Esophagus squamous epithelium (tissue), 5 donors: ENCODE results near the gene BCAR1. TPM values are rescaled to one million over a fixed set of nuclear protein-coding genes. Genes with fewer than 3 reads are reported as not detected.
"Not testable (repeated sequence)": the region's sequence is repeated elsewhere in the genome, so short reads cannot be mapped to it uniquely, and the experiment has no call there.

Experiments used
- DNase-seq: peaks from one replicate; lab custom pipeline; 2025; lab: John Stamatoyannopoulos, UW
- H3K27ac ChIP-seq, 4 donors: fragments of 200-600 bp; sonication (generic); one replicate each; pipeline ENCODE4 v1.5.1; 2016 to 2019; ENCODE audit warnings: mild to moderate bottlenecking in 1 of 4
- H3K27me3 ChIP-seq, 4 donors: fragments of 200-600 bp; sonication (generic); 1 replicate in 3 of 4; 2 replicates in 1 of 4; pipeline versions ENCODE4 v1.5.1 to v1.6.0; 2017 to 2021; ENCODE audit warnings: antibody characterized with exemption in 1 of 4
- H3K36me3 ChIP-seq, 3 donors: fragments of 200-600 bp; sonication (generic); one replicate each; pipeline ENCODE4 v1.5.1; 2016 to 2019
- H3K4me1 ChIP-seq, 3 donors: fragments of 200-600 bp; sonication (generic); one replicate each; pipeline ENCODE4 v1.5.1; 2017 to 2019
- H3K4me3 ChIP-seq, 4 donors: fragments of 200-600 bp; sonication (generic); 1 replicate in 3 of 4; 2 replicates in 1 of 4; pipeline ENCODE4 v1.5.1; 2016 to 2019; ENCODE audit warnings: mild to moderate bottlenecking in 2 of 4, moderate library complexity in 1 of 4
- H3K9me3 ChIP-seq, 3 donors: fragments of 200-600 bp; sonication (generic); one replicate each; pipeline ENCODE4 v1.5.1; 2016 to 2019
- POLR2A ChIP-seq, 4 donors: fragments of 450-650 bp; IDR thresholded peaks; one replicate each; pipeline ENCODE4 v1.6.1; 2017; ENCODE audit warnings: antibody characterized with exemption in 4 of 4, mild to moderate bottlenecking in 4 of 4, moderate library complexity in 3 of 4
- WGBS, 2 donors: methylation state at CpG; one replicate each; pipeline ENCODE4 v1.1.5; 2018; 5-methylcytosine and 5-hydroxymethylcytosine counted together
- intact Hi-C: fragments of 100-400 bp; cut with DNase I; formaldehyde crosslinking; loops from one replicate; pipeline ENCODE4 v1.15.0; 2022
- total RNA-seq, 4 donors: library from RNA; depleted of rRNA; stranded (reverse); fragments of >200 nt; gene quantifications; one replicate each; pipeline ENCODE4 v1.1.0, GENCODE V29; 2016
- TF ChIP-seq, protein P1 (sequence below), 6 experiments: fragments of 450-650 bp in 4 of 6; fragments of 200-600 bp in 2 of 6; sonication (generic) in 2 of 6; IDR thresholded peaks; one replicate each; pipeline ENCODE4 v1.5.1; 2016 to 2019; ENCODE audit warnings: antibody characterized with exemption in 6 of 6, mild to moderate bottlenecking in 4 of 6, moderate library complexity in 4 of 6
- donor health status: DM: yes; HTN: yes; CAD: no.

BCAR1 gene
- total RNA-seq, 4 donors from 2014 or later, result 26.8 to 51.9 (median 32.1) TPM

DNA sequence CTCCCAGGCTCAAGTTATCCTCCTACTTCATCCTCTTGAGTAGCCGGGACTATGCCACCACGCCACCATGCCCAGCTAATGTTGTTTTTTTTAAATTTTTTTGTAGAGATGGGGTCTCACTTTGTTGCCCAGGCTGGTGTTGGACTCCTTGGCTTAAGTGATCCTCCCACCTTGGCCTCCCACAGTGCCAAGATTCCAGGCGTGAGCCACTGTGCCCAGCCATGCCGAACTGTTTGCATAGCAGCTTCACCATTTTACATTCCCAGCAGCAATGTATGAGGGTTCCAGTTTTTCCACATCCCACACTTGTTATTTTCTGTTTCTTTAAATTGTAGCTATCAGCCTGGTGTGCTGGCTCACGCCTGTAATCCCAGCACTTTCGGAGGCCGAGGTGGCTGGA lies 34.8 kb downstream of the BCAR1 start:
- 81 to 93% methylated on average over 4 to 7 of the region's 7 CpGs for WGBS, 2 donors

DNA sequence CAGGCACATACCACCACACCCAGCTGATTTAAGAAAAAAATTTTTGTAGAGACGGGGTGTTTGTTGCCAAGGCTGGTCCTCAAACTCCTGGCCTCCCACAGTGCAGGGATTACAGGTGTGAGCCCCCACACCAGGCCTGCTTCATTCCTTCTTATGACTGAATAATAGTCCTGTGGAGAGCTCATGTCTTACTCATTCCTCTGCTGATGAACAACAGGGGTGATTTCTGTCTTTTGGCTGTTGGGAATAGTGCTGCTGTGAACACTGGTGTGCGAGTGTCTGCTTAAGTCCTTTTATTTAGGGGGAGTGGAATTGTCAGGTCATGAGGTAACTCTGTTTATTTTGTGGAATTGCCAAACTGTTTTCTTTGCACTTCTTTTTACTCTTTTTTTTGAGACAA lies 35.3 kb downstream of the BCAR1 start:
- TF ChIP-seq POLR2A (IDR thresholded peaks at IDR 0.05), result no peak
- DNase-seq, result no peak
- Histone ChIP-seq H3K36me3 (no peaks in the 10 kb centered on the region), H3K4me1 (no peaks in the 10 kb centered on the region), H3K27ac (no peak overlapping the region), H3K9me3 (no peaks in the 10 kb centered on the region), H3K27me3 (no peaks in the 10 kb centered on the region), H3K4me3 (no peak overlapping the region)
- intact Hi-C loops, result no loop called here
- WGBS, 2 donors, result 77 to 88% methylated on average over 2 of the region's 2 CpGs

More for the DNA sequence above, 34.8 kb downstream of the BCAR1 start:
- Histone ChIP-seq H3K36me3 (no peaks in the 10 kb centered on the region), H3K27ac (no peak overlapping the region), H3K9me3 (no peaks in the 10 kb centered on the region), H3K27me3 (no peaks in the 10 kb centered on the region), H3K4me1 (no peaks in the 10 kb centered on the region), H3K4me3 (no peak overlapping the region)
- no peak for TF ChIP-seq POLR2A (IDR thresholded peaks at IDR 0.05)
- TF ChIP-seq, protein P1, sequence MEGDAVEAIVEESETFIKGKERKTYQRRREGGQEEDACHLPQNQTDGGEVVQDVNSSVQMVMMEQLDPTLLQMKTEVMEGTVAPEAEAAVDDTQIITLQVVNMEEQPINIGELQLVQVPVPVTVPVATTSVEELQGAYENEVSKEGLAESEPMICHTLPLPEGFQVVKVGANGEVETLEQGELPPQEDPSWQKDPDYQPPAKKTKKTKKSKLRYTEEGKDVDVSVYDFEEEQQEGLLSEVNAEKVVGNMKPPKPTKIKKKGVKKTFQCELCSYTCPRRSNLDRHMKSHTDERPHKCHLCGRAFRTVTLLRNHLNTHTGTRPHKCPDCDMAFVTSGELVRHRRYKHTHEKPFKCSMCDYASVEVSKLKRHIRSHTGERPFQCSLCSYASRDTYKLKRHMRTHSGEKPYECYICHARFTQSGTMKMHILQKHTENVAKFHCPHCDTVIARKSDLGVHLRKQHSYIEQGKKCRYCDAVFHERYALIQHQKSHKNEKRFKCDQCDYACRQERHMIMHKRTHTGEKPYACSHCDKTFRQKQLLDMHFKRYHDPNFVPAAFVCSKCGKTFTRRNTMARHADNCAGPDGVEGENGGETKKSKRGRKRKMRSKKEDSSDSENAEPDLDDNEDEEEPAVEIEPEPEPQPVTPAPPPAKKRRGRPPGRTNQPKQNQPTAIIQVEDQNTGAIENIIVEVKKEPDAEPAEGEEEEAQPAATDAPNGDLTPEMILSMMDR (IDR thresholded peaks at IDR 0.05), result no peak
- intact Hi-C loops, result no loop called here
- DNase-seq, result no peak

DNA sequence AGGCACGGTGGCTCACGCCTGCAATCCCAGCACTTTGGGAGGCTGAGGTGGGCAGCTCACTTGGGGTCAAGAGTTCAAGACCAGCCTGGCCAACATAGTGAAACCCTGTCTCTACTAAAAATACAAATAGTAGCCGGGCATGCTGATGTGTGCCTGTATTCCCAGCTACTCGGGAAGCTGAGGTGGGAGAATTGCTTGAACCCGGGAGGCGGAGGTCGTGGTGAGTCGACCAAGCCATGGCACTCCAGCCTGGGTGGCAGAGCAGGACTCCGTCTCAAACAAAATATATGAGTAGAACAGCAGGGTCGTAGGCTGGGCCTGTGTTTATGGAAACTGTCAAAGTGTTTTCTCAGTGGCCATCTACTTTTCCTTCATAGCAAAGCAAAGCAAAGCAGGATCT lies 40.1 kb downstream of the BCAR1 start:
- H3K36me3 ChIP-seq, H3K4me3 ChIP-seq, H3K4me1 ChIP-seq, DNase-seq, intact Hi-C loops, H3K27ac ChIP-seq, H3K9me3 ChIP-seq: not testable (repeated sequence)
- peaks cover 0 to 13% (median 0%) of the 10 kb centered on the region in 4 donors for H3K27me3 ChIP-seq
- WGBS, 2 donors, result 71 to 81% methylated on average over 4 to 10 of the region's 10 CpGs

DNA sequence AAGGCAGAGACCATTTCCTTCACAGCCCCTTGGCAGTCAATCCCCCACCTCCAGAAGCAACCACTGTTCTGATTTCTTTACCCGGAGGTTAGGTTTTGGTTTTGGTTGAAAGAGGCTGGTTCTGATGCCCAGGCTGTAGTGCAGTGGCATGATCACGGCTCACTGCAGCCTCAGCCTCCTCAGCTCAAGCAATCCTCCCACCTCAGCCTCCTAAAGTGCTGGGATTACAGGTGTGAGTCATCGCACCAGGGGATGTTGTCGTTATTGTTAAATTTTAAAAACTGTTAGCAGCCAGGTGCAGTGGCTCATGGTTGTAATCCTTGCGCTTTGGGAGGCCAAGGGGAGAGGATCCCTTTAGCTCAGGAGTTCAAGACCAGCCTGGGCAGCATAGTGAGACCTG lies 41.5 kb downstream of the BCAR1 start:
- intact Hi-C loops, result loop anchor here (10.0 kb wide), 1 partner anchor 175 kb away; no protein-coding TSS in a partner anchor
- no peak for DNase-seq
- Histone ChIP-seq H3K4me3 (no peak overlapping the region), H3K4me1 (no peaks in the 10 kb centered on the region), H3K27me3 (peaks cover 0 to 16% (median 0%) of the 10 kb centered on the region in 4 donors), H3K27ac (no peak overlapping the region), H3K9me3 (no peaks in the 10 kb centered on the region), H3K36me3 (no peaks in the 10 kb centered on the region)
- TF ChIP-seq, protein P1 (IDR thresholded peaks at IDR 0.05), result no peak
- TF ChIP-seq POLR2A (IDR thresholded peaks at IDR 0.05), result no peak
- 75 to 100% methylated on average over 2 to 4 of the region's 5 CpGs for WGBS, 2 donors

DNA sequence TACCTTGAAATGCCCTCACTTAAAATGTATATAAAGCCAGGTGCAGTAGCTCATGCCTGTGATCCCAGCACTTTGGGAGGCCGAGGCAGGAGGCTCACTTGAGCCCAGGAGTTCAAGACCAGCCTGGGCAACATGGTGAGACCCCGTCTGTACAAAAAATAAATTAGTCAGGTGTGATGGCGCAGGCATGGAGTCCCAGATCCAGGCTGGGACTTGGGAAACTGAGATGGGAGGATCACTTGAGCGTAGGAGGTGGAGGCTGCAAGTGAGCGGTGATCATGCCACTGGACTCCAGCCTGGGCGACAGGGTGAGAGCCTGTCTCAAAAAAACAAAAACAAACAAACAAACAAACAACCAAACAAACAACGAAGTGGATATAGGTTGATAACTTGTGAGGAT lies 41.9 kb downstream of the BCAR1 start:
- not testable (repeated sequence) for H3K36me3 ChIP-seq, H3K4me1 ChIP-seq, H3K4me3 ChIP-seq, H3K27ac ChIP-seq, H3K9me3 ChIP-seq, DNase-seq
- WGBS, 2 donors, result 84 to 92% methylated on average over 7 of the region's 7 CpGs
- intact Hi-C loops, result loop anchor here (10.0 kb wide), 1 partner anchor 175 kb away; no protein-coding TSS in a partner anchor
- peaks cover 0 to 16% (median 0%) of the 10 kb centered on the region in 4 donors for H3K27me3 ChIP-seq

DNA sequence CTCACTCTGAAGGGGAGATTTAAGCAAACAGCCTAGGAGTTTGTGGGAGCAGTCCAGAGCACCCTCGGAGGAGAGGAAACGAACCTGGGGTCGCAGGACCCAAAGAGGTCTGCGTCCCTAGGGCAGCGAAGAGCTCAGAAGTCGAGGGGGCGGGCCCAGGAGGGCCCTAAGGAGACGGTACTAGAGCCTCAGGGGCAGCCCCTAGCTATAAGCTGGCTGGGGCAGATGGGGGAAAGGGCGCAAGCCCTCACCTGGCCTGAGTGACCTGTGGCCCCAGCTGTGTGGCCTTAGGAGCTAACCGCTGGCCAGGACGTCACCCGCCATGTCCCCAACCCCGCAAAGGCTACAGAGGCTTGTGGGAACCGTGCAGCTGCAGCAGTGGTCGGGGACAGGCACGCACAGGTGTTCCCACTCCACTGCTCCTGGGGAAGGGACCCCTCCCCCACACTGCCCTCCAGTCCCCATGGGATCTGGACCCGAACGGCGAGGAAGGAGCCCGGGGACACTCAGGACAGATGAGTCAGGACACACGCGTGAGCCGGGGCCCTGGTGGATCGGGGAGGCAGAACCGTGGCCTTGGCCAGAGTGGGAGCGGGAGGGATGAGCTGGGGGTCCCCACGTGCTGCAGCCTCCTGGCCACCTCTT lies 42.4 kb downstream of the BCAR1 start:
- H3K4me1 ChIP-seq, result no peaks in the 10 kb centered on the region
- no peaks in the 10 kb centered on the region for H3K9me3 ChIP-seq
- peaks cover 0 to 16% (median 0%) of the 10 kb centered on the region in 4 donors for H3K27me3 ChIP-seq
- no peak overlapping the region for H3K4me3 ChIP-seq
- 82 to 88% methylated on average over 13 to 19 of the region's 27 CpGs for WGBS, 2 donors
- TF ChIP-seq, protein P1 (IDR thresholded peaks at IDR 0.05), result no peak
- TF ChIP-seq POLR2A (IDR thresholded peaks at IDR 0.05), result no peak
- no peaks in the 10 kb centered on the region for H3K36me3 ChIP-seq
- no peak for DNase-seq
- intact Hi-C loops, result loop anchor here (10.0 kb wide), 1 partner anchor 176 kb away; no protein-coding TSS in a partner anchor
- no peak overlapping the region for H3K27ac ChIP-seq
